ENCODE results near the gene MOSPD3. TPM values are rescaled to one million over a fixed set of nuclear protein-coding genes. Genes with fewer than 3 reads are reported as not detected.
A peak's percentile ranks its signal among the peaks of the same experiment; 100 is the strongest.

Gene MOSPD3
- total RNA-seq, 1 donor from 2014 or later, result 12.9 TPM

DNA sequence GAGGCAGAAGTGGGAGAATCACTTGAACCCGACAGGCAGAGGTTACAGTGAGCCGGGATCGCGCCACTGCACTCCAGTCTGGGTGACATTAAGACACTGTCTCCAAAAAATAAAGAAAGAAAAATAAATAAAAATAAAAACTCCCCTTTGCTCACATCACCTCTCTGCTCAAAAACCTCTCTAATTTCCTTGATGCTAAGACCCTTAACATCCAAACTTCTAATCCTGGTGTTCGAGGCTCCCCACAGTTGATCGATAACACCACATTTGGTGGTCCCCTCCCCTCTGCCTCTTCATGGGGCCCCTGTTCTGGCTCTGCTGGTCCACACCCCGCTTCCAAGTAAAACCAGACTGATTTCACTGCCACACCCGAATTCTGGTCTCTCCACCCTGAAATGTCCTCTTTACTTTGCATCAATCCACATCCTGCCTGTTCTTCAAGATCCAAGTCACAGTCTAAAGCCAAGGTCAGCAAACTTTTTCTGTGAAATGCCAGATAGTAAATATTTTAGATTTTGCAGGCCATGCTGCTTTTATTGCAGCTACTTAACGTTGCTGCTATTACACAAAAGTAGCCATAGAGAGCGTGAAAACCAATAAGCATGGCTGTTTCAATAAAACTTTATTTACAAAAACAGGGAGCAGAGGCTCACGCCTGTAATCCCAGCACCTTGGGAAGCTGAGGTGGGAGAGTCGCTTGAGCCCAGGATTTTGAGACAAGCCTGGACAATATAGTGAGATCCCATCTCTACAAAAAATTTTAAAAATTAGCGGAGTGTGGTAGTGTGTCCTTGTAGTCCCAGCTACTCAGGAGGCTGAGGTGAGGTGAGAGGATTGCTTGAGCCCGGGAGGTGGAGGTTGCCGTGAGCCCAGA lies 11.8 kb downstream of the MOSPD3 start:
- no peak for DNase-seq (ENCODE audit: low read depth)

DNA sequence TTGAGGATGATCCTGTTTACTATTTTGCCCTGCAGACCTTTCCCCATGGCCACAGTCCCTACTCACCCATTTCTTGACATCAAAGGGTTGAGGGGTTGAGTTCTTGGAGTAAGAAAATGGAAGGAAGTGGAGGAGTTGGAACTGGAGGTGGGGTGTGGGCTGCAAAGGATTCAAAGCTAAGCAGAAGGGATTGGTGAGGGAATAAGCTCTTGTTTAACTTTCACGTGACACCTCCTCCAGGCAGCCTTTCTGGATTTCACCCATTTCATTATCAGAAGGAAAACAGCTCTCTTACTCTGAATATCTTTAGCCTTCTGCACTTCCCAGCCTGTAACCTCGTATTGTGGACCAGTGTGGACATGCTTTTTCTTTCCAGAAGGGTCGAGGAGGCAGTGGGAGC lies 13.7 kb downstream of the MOSPD3 start:
- no peak for DNase-seq (ENCODE audit: low read depth)

DNA sequence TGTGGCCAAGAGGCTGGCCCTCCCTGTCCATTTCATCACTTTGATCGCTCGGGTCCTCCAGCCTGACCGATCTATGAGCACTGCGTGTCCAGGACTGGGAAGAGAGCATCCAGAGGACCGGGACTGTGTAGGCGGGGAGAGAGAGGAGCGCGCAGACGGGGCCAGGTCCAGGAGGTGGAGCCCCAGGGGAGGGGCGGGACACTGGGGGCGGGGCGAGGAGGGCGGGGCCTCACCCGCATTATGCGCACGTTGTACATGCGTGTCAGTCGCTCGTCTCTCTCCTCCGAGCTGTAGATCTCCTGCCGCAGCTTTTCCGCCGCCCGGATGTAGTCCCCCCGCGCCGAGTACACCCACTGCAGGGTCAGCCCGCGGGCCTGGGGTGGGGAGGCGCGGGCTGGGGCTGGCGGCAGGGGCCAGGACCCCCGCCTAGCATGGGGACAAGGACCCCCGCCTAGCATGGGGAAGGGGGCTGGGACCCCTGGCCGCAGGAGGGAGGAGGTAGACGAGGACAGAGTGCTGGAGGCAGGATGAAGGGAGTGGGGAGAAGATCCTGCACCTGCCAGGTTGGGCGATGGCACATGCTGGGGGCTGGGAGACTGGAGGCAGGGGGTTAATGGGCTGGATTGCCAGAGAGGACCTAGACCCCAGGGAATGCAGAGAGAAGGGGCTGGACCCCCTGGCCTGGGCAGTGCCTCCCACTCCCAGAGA lies 14.3 kb downstream of the MOSPD3 start:
- DNase-seq (ENCODE audit: low read depth), result peak; percentile 43

DNA sequence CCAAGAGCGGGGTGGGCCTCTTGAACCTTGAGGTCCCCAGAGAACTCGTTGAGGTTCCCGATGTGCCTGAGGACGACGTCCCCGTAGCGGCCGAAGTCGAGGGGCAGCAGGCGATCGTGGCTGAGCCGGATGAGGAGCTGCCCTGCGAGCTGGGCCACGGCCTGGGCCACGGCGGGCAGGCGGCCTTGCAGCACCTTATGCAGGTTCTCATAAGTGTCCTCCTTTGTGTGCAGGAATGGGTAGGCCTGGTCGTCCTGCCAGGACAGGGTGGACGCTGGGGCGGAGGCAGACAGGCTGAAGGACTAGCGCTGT lies 14.9 kb downstream of the MOSPD3 start:
- no peak for DNase-seq (ENCODE audit: low read depth)

DNA sequence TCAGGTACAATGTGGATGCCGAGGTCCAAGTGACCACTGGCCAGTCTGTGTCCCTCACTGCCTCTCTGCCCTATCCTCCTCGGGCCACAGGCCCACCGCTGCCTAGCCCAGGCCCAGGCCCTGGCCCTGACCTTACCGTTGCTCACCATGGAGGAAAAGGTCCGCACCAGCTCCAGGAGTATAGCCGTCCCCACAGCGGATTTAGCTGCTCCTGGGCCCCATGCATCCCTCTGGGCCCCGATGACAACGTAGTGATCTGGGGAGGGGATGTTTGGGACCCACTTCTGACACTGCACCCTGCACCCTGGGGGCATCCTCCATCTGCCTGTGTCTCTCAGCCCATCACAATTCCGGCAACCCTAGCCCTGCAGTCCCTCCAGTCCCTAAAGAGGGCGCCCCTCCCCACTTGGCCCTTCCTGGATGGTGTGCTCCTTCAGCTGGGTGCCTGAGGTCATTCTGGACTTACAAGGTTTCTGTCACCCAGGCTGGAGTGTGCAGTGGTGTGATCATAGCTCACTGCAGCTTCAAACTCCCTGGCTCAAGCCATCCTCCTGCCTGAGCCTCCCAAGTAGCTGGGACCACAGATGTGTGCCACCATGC lies 16.9 kb downstream of the MOSPD3 start:
- DNase-seq (ENCODE audit: low read depth), result no peak

DNA sequence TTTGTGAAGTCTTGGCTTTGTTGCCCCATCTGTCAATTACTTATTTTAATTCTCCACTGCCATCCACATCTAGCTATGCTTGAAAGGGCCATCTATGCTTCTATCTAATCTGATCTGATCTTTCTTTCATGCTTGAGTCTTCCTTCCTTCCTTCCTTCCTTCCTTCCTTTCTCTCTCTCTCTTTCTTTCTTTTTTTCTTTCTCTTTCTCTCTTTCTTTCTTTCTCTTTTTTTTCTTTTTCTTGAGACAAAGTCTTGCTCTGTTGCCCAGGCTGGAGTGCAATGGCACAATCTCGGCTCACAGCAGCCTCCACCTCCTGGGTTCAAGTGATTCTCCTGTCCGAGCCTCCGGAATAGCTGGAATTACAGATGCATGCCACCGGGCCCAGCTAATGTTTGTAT lies 17.7 kb downstream of the MOSPD3 start:
- DNase-seq (ENCODE audit: low read depth), result no peak

DNA sequence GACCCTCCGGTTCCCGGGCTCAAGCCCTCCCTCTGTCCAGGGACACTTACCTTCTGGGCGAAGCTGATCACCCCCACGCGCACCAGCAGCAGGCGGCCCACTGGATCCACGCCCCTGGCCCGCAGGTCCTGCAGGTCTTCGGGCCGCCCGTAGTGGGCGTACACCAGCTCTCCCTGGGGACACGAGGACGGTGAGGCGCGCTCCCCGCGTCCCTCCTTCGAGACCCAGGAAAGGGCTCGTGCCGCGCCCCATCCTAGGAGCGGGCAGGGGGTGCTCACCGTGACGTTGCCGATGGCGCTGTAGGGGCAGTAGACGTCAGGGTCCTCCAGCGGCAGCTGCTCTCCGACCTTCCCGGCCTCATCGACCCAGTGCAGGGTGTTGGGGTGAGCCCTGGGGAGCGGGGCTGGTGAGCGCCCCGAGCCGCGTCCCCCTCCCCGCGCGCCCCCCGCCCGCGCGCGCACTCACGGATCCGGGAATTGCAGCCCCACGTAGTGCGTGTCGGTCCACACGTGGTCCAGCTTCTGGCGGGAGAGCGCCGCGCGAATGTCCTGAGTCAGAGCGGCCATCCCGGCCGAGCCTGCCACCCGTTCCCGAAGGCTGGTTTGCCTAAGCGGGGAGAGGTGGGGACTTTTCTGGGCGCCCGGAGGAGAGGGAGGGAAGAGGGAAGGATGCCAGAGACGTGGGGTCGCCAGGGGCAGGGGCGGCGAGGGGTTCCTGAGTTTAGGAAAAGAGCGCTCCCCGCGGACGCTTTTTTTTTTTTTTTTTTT lies 20.8 kb downstream of the MOSPD3 start:
- DNase-seq (ENCODE audit: low read depth), result no peak

DNA sequence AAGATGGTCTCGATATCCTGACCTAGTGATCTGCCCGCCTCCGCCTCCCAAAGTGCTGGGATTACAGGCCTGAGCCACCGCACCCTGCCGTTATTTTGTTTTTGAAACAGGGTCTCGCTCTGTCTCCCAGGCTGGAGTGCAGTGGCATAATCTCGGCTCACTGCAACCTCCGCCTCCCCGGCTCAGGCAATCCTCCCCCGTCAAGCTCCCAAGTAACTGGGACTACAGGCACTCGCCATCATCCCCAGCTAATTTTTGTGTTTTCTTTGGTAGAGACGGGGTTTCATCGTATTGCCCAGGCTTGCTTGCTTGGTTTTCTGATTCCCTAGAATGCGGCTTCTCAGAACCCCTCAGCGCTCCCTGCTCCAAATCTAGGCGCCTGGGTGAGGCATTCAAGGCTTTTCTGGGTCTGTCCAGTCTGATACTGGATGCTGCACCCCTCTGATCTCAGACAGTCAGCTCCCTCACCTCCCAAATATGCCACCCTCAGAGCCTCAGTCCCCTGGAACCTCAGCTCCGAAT lies 27.7 kb downstream of the MOSPD3 start:
- DNase-seq (ENCODE audit: low read depth), result no peak

DNA sequence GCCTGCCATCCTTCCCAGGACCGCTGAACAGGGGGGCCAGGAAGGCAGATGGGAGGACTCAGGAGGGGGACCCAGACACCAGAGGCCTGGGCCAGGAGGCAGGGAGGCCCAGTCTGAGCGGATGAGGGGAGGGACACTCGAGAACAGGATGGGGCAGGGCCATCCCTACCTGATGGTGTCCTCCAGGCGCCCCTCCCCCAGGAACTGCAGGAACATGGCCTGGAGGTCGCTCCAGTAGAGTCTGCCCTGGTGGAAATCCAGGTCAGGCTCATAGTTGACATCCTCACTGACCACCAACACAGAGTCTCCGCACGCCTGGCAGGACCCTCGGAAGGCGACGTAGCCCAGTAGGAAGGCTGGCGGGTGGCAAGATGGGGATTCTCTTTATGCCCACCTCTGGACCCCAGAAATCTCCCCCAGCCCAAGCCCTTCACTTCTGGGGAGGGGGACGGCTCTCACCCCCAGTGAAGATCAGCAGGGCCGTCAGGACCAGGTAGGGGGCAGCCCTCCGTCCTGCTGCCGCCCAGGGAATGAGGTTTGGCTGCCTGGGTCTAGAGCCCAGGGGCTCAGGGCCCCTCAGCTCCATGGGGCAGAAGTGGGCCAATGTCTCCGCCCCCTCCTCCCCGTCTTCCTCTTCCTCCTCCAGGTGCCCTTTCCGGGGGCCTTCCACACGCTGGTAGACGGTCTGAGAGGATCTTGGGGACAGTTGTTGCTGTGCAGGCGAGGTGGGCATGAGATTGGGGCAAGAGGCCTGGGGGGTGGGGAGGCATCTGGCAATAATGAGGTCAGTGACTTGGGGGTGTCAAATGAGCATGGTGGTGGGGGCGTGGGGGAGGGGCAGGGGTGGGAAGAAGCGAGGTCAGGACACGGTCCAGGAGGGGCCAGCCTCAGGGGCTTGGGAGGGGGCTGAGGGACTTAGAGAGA lies 28.4 kb downstream of the MOSPD3 start:
- DNase-seq (ENCODE audit: low read depth), result no peak

DNA sequence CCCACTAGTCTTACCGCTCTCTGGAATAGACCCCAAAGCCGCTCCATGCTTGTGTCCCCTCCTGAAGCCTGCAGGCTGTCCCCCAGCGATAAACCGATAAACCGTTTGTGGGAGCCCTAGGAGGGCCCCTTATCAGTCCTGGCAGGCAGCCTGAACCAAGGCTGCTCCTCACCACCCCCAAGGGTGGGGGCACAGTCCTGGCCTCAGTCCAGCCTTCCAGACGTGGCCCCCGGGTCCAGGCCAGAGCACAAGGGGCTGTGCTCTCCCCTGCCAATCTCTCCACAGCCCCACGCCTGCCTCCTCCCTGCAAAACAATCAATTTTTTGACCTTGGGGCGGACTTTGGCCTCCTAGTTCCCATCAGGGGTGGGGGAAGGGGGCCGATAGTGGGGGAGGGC lies 29.1 kb downstream of the MOSPD3 start, which contains the start of gene TFR2:
Gene TFR2 (minus strand): TSS at position 90 of the 397 bp plus-strand sequence. CDS start 43 bp downstream, at position 47.
- no peak for DNase-seq (ENCODE audit: low read depth)

DNA sequence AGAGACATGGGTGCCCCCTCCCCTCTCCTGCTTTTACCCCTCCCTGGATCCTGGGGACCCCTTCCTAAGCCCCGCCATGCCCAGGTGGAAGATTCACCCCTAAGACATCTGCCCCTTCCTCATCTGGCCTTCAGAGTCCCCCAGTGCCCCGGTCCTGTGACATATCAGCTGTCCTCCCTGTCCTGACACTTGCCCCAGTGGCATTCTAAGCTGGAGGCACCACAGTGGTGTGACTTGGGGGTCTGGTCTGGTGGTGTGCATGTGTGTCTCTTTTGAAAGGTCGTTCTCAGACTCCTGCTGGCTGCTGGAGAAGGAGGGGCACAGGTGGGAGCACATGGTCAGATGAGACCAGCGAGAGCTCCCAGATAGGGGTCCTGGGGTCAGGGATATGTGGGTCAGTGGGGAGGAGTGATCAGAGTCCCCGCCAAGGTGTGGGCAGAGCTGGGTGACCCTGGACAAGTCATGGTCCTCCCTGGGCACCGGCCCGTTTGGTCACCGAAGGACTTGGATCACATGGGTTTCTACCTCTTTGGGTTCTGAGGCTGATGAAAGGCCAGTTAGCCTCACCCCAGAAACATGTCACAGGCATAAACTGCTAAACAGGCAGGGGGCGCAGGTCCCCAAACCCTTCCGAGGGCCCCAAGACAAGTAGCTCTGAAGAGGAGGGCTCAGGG lies 29.7 kb downstream of the MOSPD3 start:
- no peak for DNase-seq (ENCODE audit: low read depth)

DNA sequence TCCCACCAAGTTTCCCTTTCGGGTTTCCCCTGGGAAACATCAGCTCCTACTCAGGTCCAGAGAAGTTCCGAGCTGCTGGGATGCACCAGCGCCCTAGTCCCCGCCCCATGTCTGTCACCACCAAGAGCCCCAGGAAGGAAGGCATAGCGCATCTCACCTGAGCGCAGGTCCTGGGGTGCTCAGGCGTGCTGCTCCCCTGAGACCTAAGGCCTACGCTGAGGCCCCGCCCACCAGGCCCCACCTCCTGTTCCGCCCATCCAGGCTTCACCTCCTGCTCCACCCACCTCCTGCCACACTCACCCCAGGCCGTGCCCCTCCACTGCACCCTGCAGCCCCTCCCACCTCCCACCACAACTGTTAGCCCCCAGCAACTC lies 30.2 kb downstream of the MOSPD3 start:
- DNase-seq (ENCODE audit: low read depth), result no peak

DNA sequence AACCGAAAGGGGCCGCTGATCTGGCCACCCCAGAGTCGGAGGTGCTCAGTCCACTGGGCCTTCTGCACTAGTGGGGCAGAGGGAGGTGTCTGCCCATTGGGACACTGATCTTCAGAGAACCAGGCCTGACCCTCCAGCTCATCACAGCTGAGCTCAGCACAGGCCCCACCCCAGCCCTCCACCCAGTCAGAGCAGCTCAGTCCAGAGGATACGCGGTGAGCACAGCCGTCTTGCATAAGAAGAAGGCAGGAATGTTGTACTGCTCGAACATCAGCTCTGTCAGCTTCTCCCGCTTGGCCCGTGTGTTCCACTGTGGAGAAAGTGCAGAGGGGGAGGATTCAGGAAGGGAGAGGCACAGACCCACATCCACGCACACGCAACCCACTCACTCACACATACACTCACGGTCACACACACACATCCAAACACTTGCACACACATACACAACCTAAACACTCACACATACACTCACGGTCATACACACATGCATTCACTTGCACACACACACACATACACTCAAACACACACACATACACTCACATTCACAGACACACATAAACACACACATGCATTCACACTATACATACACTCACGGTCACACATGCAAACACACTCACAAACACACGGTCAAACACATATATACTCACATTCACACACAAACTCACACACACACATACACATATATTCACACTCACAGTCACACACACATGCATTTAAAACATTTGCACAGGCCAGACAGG lies 37.7 kb downstream of the MOSPD3 start:
- DNase-seq (ENCODE audit: low read depth), result no peak

DNA sequence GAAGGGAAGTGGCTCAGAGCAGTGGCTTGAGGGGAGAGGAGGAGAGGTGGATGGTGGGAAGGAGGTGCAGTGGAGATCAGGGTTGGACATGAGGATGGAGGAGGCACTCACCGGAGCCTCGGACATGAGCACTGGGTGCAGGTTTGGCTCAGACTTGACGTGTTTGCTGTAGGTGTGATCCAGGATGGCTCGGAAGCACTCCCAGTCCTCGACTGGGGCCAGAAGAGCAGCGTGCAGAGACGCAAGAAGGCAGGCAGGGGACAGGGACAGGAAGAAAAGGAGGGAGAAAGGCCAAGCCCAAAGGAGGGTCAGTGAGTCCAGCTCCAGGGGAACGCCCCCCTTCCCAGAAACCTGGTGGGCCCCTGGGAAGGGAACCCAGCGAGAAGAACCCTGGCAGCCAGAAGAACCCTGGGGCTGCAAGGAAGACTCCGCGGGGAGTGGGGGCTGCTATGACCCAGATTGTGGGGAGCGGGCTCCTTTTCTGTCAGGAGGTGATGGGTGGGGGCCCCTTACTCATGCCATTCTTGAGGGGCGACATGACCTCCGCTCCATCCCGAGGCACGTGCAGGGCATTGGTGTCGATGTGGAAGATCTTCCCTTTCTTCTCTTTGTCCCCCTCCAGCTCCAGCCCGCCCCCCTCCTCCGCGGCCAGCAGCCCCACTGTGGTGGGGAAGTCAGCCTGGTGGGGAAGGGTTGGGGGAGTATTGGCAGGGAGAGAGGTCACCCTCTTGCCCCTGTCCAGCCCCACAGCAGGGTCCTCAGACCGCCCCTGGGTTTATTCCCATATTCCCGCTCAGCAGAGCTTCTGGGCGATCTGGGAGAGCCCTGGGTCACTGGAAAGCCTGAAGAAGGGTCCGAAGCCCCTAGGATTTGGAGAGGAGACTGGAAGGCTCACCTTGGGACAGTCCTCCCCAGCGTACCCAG lies 42.8 kb downstream of the MOSPD3 start:
- DNase-seq (ENCODE audit: low read depth), result no peak

DNA sequence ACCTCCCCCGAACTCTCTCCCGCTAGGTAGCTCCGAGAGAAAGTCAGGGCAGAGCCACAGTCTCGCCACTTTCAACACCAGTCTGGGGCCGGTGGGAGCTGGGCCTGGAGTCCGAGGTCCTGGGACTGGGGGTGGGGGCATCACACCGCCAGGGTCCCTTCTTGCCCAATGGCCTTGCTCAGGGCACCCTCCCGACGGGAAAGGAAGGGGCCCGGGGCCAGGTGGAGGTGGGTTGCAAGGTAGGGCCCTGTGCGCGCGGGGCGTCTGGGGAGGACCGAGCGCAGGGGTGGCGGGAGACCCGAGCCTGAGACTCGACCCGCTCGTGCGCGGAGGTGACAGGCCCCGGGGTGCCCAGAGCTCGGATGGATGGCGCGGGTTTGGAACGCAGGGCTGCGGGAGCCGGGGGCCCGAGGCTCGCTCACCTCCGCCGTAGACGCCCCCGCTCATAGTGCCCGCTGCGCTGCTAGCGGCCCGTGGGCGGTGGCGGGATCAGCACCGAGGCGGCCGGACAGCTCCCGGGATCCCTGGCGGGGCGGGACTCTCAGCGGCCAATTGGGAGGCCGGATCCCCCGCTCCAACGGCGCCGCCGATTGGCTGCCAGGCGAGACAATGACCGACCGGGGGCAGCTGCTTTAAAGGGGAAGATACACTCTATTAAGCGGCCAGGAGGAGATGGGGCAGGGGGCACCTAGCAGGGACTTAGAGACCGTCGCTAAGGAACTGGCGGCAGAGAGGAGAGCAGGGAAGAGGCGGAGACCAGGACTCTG lies 43.8 kb downstream of the MOSPD3 start, which contains the start of gene ACTL6B:
Gene ACTL6B (minus strand): TSS at position 541 of the 767 bp plus-strand sequence. CDS start 94 bp downstream, at position 447.
- DNase-seq (ENCODE audit: low read depth), result no peak

DNA sequence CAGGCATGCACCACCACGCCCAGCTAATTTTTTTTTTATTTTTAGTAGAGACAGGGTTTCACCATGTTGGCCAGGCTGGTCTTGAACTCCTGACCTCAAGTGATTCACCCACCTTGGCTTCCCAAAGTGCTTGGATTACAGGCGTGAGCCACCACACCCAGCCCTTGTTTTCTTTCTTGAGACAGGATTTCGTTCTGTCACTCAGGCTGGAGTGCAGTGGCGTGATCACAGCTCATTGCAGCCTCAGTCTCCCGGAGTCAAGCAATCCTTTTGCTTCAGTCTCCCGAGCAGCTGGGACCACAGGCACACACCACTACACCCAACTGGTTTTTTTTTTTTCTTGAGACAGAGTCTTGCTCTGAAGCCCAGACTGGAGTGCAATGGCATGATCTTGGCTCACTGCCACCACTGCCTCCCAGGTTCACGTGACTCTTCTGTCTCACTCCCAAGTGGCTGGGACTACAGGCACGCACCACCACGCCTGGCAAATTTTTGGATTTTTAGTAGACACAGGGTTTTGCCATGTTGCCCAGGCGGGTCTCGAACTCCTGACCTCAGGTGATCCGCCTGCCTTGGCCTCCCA lies 49.9 kb downstream of the MOSPD3 start:
- peak; percentile 15 for DNase-seq (ENCODE audit: low read depth)
